GM18951 (cell line): ENCODE results near the gene EDA.

Experiments used
- POLR2A ChIP-seq: IDR thresholded peaks from 4 replicates; pipeline ENCODE4 v1.6.1; 2011; ENCODE audit warnings: mild to moderate bottlenecking; ENCODE audit not compliant: insufficient read length, insufficient read depth; ENCODE audit errors: extremely low read depth
- in situ Hi-C: fragments of 300-500 bp; cut with MboI; formaldehyde crosslinking; loops from one replicate; pipeline ENCODE4 v1.12.0; 2022; ENCODE audit warnings: low sequenced_read_pairs, mixed read lengths, inconsistent platforms; ENCODE audit not compliant: unreplicated experiment

Gene EDA

DNA sequence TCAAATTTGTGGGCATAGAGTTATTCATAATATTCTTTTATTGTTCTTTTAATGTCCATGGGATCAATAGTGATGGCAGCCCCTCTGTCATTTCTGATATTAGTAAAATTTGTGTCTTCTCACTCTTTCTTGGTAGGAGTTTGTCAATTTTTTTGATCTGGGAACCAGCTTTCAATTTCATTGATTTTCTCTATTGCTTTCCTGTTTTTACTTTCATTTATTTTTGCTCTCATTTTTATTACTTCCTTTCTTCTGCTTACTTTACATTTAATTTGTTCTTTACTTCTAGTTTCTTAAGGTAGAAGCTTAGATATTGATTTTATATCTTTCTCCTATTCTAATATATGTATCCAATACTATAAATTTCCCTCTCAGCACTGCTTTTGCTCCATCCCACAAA, 393.1 kb downstream of the EDA start:
- in situ Hi-C loops, result no loop called here
- TF ChIP-seq POLR2A, result no peak

DNA sequence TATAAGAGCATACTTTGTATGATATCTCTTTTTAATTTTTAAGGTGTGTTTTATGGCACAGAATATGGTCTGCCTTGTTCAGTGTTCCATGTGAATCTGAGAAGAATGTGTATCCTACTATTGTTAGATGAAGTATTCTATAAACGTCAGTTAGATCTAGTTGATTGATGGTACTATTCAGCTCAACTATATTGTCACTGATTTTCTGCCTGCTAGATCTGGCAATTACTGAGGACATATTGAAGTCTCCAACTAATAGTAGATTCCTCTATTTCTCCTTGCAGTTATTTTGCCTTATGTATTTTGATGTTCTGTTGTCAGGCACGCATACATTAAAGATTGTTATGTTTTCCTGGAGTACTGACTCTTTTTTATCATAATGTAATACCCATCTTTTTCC, 394.1 kb downstream of the EDA start:
- no peak for TF ChIP-seq POLR2A
- in situ Hi-C loops, result no loop called here

DNA sequence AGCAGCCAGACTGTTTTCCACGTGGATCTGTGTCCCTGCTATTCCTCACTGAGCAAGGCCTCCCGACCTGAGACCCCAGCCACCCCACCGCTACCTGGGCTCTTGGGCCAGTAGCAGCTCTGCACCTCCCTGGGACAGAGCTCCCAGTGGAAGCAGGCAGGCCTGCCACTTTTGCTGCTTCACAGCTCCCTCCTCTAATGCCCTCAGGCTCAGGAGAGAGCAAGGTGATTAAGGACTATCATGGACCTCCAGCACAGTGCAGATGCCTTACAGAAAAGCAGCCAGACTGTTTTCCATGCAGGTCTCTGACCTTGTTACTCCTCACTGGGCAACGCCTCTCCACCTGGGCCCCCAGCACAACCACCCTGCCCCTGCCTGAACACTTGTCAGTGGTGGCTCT, 396.8 kb downstream of the EDA start:
- no peak for TF ChIP-seq POLR2A
- in situ Hi-C loops, result no loop called here

DNA sequence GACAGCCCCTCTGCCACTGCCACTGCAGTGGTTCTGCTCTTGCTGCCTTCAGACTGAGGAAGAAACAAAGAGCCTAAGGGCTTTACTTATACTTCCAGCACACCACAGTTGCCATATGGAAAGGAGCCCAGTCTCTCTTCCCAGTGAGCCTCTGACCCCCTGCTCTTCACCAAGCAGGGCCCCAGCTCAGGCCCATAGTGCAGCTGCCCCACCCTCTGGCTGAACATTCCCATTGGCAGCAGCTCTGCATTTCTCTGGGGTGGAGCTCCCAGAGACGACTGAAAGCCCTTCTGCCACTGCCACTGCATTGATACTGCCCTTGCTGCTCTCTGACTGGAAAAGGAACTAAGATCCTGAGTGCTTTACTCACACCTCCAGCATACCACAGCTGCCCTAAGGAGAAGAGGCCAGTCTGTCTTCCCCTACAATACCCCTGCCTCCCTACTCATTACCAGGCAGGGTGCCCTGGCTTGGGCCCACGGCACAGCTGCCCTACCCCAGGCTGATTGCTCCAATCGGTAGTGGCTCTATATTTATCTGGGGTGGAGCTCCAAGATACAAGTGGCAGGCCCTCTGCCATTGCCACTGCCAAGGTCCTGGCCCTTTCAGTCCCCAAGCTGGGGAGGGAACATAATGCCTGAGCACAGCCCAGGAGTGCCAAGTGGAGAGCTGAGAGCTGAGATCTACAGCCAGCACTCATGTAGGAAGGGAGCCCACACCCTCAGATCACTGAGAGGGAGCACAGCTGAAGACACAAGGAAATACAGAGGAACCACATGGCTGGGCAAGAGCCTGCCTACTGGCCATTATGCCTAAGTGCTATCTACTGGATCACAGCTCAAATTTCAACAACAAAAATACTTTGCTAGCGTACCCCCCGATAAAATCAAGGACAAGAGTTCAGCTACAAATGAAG, 397.8 kb downstream of the EDA start:
- in situ Hi-C loops, result no loop called here
- no peak for TF ChIP-seq POLR2A

DNA sequence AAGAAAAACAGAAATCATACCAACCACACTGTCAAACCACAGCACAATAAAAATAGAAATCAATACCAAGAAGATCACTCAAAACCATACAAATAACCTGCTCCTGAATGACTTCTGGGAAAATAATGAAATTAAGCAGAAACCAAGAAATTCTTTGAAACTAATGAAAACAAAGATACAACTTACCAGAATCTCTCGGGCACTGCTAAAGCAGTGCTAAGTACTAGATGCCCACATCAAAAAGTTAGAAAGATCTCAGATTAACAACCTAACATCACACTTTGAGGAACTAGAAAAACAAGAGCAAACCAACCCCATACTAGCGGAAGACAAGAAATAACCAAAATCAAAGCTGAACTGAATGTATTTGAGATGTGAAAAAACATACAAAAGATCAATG, 400.6 kb downstream of the EDA start:
- in situ Hi-C loops, result no loop called here

DNA sequence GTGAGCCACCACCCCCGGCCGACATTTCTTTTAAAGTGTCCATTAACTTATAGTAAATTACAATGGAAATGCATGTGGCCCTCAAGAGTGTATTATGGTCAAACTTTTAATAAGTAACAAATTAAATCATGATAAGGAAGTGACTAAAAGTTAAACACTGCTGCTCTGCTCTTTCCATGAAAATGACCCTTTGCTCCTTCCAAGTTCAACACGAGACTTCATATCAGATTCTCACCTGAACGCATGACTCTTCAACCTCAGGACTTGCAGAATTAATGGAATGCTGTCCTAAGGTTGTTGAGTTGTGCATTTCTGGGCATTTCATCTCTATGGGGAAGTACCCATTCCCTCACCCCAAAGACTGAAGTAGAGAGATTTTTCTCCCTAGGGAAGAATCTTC, 406.7 kb downstream of the EDA start:
- in situ Hi-C loops, result no loop called here
- TF ChIP-seq POLR2A, result no peak

More for the DNA sequence above, 400.6 kb downstream of the EDA start:
- TF ChIP-seq POLR2A, result no peak

DNA sequence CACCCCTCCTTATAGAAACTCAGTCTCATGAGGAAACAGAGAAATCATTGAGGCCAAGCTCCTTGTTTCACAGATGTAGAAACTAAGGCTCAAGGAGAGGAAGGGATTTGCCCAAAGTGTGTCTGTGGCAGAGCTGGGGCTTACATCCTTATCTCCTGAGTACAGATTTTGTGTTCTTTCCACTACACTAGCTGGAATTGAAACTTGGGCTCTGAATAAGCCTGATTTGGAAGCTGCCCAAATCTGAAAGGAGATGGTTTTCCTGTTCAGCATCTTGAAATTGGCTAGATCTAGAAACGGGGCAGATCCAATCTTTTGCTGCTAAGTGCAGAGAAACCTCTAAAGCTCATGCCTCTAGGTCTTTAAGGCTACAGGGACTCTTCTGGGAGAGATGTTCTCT, 409.6 kb downstream of the EDA start:
- no peak for TF ChIP-seq POLR2A
- in situ Hi-C loops, result no loop called here

DNA sequence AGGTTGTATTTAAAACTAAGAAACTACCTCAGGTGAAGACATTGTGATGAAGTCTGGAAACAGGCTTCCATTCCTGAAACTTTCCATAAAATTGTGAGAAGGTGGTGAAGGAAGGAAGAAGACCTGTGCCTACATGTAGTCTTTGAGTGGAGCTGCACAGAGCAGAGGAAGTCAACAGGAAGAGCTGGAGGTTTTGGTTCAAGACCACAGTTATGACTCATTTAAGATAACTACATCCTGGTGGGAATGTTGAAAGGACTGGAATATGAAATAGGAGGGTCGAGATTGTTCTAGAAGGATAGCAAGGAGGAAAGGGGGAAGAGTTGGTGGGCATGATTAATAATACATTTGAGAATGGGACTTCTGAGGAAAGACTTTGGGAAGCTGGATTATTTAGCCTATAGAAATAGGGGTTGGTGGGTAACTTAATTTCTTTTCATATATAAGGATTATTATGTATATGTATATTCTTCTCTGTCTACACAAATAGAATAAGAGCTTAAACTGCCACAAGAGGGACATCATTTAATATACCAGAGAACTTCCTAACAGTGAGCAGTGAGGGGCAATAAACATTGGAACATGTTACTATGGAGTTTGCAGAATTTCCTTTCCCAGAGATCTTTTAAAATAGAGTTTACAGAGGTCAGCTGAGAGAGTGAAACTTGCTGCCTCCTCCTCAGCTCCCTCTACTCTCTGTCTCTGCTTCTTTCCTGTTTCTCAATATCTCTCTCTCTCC, 410.4 kb downstream of the EDA start:
- in situ Hi-C loops, result no loop called here
- no peak for TF ChIP-seq POLR2A

DNA sequence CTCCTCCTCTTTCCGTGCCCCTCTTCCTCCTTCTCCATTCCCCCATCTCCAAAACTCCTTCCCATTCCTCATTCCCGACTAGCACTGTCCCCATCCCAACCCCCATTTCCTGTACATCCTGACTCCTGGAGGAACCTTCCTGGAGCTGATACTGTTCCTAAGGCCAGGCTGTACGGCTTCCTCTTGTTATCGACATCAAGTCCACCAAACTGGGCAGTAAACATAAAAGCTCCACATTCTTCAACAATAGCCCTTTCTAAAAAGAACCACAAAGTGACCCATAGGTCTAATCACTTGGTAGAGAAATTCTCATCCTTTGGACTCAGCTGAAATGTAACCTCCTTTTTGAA, 410.9 kb downstream of the EDA start:
- TF ChIP-seq POLR2A, result no peak
- in situ Hi-C loops, result no loop called here

DNA sequence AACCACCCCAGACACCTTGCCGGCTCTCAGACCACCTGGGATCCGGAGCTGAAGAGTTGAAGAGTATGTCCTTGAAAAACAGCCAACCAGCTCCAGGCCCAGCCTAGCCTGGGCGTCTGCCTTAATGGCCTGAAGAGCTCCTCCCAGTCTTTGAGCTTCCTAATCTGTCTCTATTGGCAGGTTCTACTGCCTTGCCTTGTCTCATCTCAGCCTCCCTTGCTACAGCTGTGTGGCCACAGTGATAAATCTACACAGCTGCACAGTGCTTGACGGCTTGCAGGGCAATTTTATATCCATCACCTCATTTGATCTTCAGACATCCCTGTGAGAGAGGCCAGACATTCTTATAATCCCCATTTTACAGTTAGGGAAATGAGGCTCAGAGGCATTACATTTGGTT, 413.9 kb downstream of the EDA start:
- in situ Hi-C loops, result no loop called here
- TF ChIP-seq POLR2A, result no peak

DNA sequence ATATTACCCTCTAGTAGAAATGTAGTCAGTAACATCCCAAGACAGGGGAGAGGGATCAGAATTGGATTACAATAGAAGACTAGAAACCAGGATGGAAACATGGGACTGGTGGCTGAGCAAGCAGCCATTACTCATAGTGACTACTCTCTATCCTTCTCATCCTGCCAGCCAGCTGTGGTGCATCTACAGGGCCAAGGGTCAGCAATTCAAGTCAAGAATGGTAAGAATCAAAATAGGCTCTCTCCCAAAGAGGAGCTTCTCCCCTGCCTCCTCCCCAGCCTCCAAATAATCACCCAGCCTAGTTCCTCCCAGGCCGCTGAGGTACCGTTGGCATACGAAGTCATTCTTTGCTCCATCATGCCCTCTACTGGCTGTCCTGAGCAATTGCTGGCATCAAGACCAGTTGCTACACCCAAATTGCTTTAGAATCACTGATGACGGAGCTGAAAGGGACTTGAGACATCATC, 414.4 kb downstream of the EDA start:
- no peak for TF ChIP-seq POLR2A
- in situ Hi-C loops, result no loop called here

DNA sequence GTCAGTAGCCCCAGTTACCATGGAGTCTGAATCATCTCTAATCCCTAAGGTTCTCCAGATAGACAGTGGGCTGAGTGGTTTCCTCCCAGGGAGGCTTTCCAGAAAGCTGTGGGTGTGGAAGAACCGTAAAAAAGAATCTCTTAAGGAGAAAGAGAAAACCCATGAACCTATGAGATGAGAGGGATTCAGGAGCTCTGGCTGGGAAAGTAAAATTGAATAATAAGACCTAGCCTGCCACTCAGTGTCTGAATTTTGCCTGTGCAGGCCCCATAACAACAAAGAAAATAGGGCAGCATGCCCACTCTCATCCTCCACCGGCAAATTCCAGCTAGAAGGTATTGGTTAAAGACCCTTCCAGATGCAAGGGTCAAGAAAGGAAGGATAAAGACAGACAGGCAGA, 416.9 kb downstream of the EDA start:
- no peak for TF ChIP-seq POLR2A
- in situ Hi-C loops, result no loop called here

DNA sequence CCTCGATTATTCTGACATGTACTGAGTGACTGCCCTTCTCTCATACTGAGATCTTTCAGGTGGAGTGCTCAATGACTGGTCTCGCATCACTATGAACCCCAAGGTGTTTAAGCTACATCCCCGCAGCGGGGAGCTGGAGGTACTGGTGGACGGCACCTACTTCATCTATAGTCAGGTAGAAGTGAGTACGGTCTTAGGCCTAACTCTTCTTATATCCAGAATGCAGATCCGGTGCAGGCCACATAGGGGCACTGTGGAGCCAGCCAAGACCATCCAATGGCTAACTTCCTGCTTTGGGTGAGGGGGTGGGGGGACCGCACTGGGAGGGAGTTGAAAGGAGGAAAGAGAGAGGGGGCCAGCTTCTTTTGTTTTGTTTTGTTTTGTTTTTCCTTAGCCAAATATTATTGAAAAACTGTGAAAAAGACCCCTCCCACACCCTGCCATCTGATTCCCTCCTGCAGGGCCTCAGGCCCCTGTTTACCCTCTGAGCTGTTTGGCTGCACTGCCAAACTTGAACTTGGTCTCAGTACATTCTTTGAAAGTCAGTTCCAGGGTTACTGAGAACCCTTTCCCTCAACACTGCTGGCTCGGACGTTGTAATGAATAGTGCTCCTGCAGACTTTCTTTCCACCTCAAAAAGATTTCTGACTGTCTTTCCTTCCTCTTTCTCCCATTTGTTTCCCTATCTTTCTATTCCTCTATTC, 417.6 kb downstream of the EDA start:
- TF ChIP-seq POLR2A, result no peak
- in situ Hi-C loops, result no loop called here

DNA sequence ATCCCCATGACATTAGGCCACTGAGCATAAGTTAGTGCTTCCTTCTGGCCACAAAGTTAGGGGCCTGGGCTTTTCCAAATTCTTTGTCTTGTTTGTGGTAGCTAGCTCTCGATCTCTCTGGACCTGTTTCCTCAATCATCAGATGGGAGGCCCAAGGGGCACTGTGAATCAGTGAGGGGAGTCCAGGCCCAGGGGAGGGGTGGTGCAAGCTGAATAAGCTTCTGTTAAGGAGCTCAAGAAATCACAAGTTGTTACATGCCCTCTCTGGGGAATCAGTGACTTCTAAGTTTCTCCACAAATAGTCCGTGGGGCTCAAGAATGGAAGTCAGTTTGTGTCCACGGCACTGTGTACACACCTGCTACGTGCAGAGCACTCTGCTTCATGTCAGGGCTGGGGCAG, 418.7 kb downstream of the EDA start:
- in situ Hi-C loops, result no loop called here
- no peak for TF ChIP-seq POLR2A

DNA sequence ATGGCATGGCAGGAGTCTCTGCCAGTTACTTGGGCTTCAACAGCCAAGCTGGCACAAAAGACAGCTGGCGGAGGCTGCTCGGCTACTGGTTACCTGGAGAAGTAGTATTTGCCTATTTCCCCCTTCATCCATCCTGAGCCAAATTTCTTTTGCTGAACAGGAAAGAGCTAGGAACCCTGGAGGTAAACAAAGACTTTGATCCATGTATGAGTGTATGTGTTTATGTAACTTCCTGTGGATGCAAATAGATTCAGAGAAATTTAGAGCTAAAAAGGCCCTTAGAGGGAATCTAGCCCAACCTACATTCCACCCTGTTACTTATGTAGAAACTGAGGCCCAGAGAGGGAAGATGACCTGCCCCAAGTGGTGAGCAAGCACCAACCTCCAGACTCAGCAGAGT, 422.6 kb downstream of the EDA start:
- in situ Hi-C loops, result no loop called here

More for the DNA sequence above, 422.6 kb downstream of the EDA start:
- no peak for TF ChIP-seq POLR2A
